Liver (tissue), 9 donors: ENCODE results near the gene LTBP4. TPM values are rescaled to one million over a fixed set of nuclear protein-coding genes. Genes with fewer than 3 reads are reported as not detected.

Experiments
- DNase-seq: peaks from one replicate; pipeline ENCODE4 v3.0.0-alpha.2; 2017; ENCODE audit warnings: low spot score
- H3K27ac ChIP-seq, 2 donors: one replicate each; pipeline ENCODE4 v1.7.0; 2013; ENCODE audit warnings: inconsistent platforms in 2 of 2, low read length in 2 of 2, control low read depth in 1 of 2, low read depth in 1 of 2, mild to moderate bottlenecking in 1 of 2
- H3K27me3 ChIP-seq, 4 donors: one replicate each; pipeline versions ENCODE4 v1.6.1 to v1.7.0; 2013; ENCODE audit warnings: low read length in 3 of 4, inconsistent platforms in 1 of 4, mild to moderate bottlenecking in 1 of 4, moderate library complexity in 1 of 4; ENCODE audit not compliant: control insufficient read depth in 4 of 4, insufficient read depth in 4 of 4
- H3K36me3 ChIP-seq, 4 donors: one replicate each; pipeline versions ENCODE4 v1.6.1 to v1.7.0; 2013; ENCODE audit warnings: low read length in 3 of 4, mild to moderate bottlenecking in 3 of 4, low read depth in 1 of 4, moderate library complexity in 1 of 4; ENCODE audit not compliant: control insufficient read depth in 4 of 4, insufficient read depth in 3 of 4
- H3K4me1 ChIP-seq, 4 donors: one replicate each; pipeline versions ENCODE4 v1.6.1 to v1.7.0; 2013; ENCODE audit warnings: low read length in 3 of 4, mild to moderate bottlenecking in 3 of 4, moderate library complexity in 1 of 4; ENCODE audit not compliant: control insufficient read depth in 4 of 4, insufficient read depth in 4 of 4
- H3K4me3 ChIP-seq, 3 donors: one replicate each; pipeline versions ENCODE4 v1.6.1 to v1.7.0; 2013; ENCODE audit warnings: low read length in 3 of 3, control low read depth in 1 of 3, low read depth in 1 of 3, mild to moderate bottlenecking in 1 of 3
- H3K9ac ChIP-seq, 2 donors: one replicate each; pipeline ENCODE4 v1.7.0; 2013; ENCODE audit warnings: low read length in 2 of 2, mild to moderate bottlenecking in 2 of 2, moderate library complexity in 2 of 2, control low read depth in 1 of 2, low read depth in 1 of 2
- H3K9me3 ChIP-seq, 4 donors: one replicate each; pipeline versions ENCODE4 v1.6.1 to v1.7.0; 2013; ENCODE audit warnings: low read length in 3 of 4; ENCODE audit not compliant: control insufficient read depth in 4 of 4
- CTCF ChIP-seq: fragments of 150-350 bp; IDR thresholded peaks from 2 replicates; pipeline ENCODE4 v1.5.1; 2017; ENCODE audit warnings: improper control_type of control experiment, low read depth, low read length; ENCODE audit not compliant: missing input control
- EGR1 ChIP-seq, 2 donors: IDR thresholded peaks; 2 replicates each; pipeline ENCODE4 v1.6.1; 2016 to 2018; ENCODE audit warnings: antibody characterized with exemption in 2 of 2, low read depth in 2 of 2
- FOXA1 ChIP-seq: IDR thresholded peaks from 2 replicates; pipeline ENCODE4 v1.6.1; 2016; ENCODE audit warnings: antibody characterized with exemption
- FOXA2 ChIP-seq: IDR thresholded peaks from 2 replicates; pipeline ENCODE4 v1.6.1; 2016; ENCODE audit warnings: antibody characterized with exemption
- GABPA ChIP-seq, 2 donors: IDR thresholded peaks in 1 of 2; conservative IDR thresholded peaks in 1 of 2; 2 replicates each; pipeline ENCODE4 v1.6.1; 2016; ENCODE audit warnings: antibody characterized with exemption in 2 of 2, mild to moderate bottlenecking in 1 of 2, moderate library complexity in 1 of 2
- HNF4A ChIP-seq, 2 donors: conservative IDR thresholded peaks; 2 replicates each; pipeline ENCODE4 v1.6.1; 2016; ENCODE audit warnings: antibody characterized with exemption in 2 of 2, mild to moderate bottlenecking in 2 of 2
- HNF4G ChIP-seq: IDR thresholded peaks from 2 replicates; pipeline ENCODE4 v1.6.1; 2016; ENCODE audit warnings: antibody characterized with exemption
- JUND ChIP-seq, 2 donors: IDR thresholded peaks; 2 replicates each; pipeline ENCODE4 v1.6.1; 2016; ENCODE audit warnings: antibody characterized with exemption in 2 of 2
- MAX ChIP-seq: IDR thresholded peaks from 2 replicates; pipeline ENCODE4 v1.6.1; 2016; ENCODE audit warnings: antibody characterized with exemption
- NR2F2 ChIP-seq: IDR thresholded peaks from 2 replicates; pipeline ENCODE4 v1.6.1; 2016; ENCODE audit warnings: antibody characterized with exemption
- RAD21 ChIP-seq, 2 donors: IDR thresholded peaks; 2 replicates each; pipeline ENCODE4 v1.6.1; 2016; ENCODE audit warnings: antibody characterized with exemption in 2 of 2, mild to moderate bottlenecking in 2 of 2
- REST ChIP-seq: IDR thresholded peaks from 2 replicates; pipeline ENCODE4 v1.6.1; 2016; ENCODE audit warnings: antibody characterized with exemption, mild to moderate bottlenecking
- RXRA ChIP-seq, 2 donors: IDR thresholded peaks; 2 replicates each; pipeline ENCODE4 v1.6.1; 2017 to 2018; ENCODE audit warnings: antibody characterized with exemption in 2 of 2, mild to moderate bottlenecking in 1 of 2
- SP1 ChIP-seq: IDR thresholded peaks from 2 replicates; pipeline ENCODE4 v1.6.1; 2018; ENCODE audit warnings: antibody characterized with exemption, mild to moderate bottlenecking
- TAF1 ChIP-seq: conservative IDR thresholded peaks from 2 replicates; pipeline ENCODE4 v1.6.1; 2016; ENCODE audit warnings: antibody characterized with exemption, mild to moderate bottlenecking
- YY1 ChIP-seq: IDR thresholded peaks from 2 replicates; pipeline ENCODE4 v1.6.1; 2016; ENCODE audit warnings: antibody characterized with exemption, mild to moderate bottlenecking
- ZBTB33 ChIP-seq: IDR thresholded peaks from 2 replicates; pipeline ENCODE4 v1.6.1; 2016; ENCODE audit warnings: antibody characterized with exemption
- WGBS: extraction: QIAGEN DNeasy Blood & Tissue Kit; methylation state at CpG from one replicate; pipeline ENCODE4 v1.1.7; 2013; 5-methylcytosine and 5-hydroxymethylcytosine counted together
- polyA plus RNA-seq, 2 donors: library from polyadenylated mRNA; stranded (reverse) in 1 of 2; unstranded in 1 of 2; fragments of 200-250 nt in 1 of 2; fragments of >200 nt in 1 of 2; fragmentation: Nextera tagmentation in 1 of 2; extraction: Ambion mirVana in 1 of 2; gene quantifications; one replicate each; pipeline versions ENCODE4 v1.2.1 to v1.2.3, GENCODE V29; 2013 to 2015
- total RNA-seq, 2 donors: library from RNA; depleted of rRNA; stranded (reverse); fragments of >200 nt; gene quantifications; one replicate each; pipeline ENCODE4 v1.2.3, GENCODE V29; 2014
- TF ChIP-seq, protein P1 (sequence below): IDR thresholded peaks from 2 replicates; pipeline ENCODE4 v1.6.1; 2016; ENCODE audit warnings: antibody characterized with exemption
- donor health status: healthy.
- donor health status: healthy.
- donor health status: healthy.
- donor health status: healthy.
- donor health status: healthy.

Gene LTBP4
- total and polyA plus RNA-seq, 4 donors: 9.6 to 28.7 (median 17.8) TPM

- TF ChIP-seq CTCF (no peak), EGR1 (IDR thresholded peaks at IDR 0.05; ENCODE audit: low read depth in 2 of 2) (no peak), YY1 (no peak), JUND (IDR thresholded peaks at IDR 0.05) (no peak), MAX (no peak), GABPA (IDR thresholded peaks at IDR 0.05 in 1 of 2, conservative IDR thresholded peaks at IDR 0.05 in 1 of 2) (no peak)
Observed at GRCh38 chr19:40642051-40642706, 41.0 kb downstream of the LTBP4 start (continued).

GRCh38 chr19:40642757-40643305, 41.7 kb downstream of the LTBP4 start:
- Histone ChIP-seq H3K27ac (no peak overlapping the region), H3K9ac (no peak overlapping the region), H3K27me3 (no peaks in the 10 kb centered on the region), H3K4me3 (no peak overlapping the region), H3K9me3 (no peaks in the 10 kb centered on the region), H3K4me1 (peaks cover 0 to 2% (median 0%) of the 10 kb centered on the region in 4 donors), H3K36me3 (no peaks in the 10 kb centered on the region)
- TF ChIP-seq REST (no peak), FOXA1 (no peak), NR2F2 (no peak), TAF1 (no peak), SP1 (no peak), JUND (IDR thresholded peaks at IDR 0.05) (no peak)
- 85% methylated on average over 8 of the region's 8 CpGs for WGBS
- DNase-seq: no peak

DNA sequence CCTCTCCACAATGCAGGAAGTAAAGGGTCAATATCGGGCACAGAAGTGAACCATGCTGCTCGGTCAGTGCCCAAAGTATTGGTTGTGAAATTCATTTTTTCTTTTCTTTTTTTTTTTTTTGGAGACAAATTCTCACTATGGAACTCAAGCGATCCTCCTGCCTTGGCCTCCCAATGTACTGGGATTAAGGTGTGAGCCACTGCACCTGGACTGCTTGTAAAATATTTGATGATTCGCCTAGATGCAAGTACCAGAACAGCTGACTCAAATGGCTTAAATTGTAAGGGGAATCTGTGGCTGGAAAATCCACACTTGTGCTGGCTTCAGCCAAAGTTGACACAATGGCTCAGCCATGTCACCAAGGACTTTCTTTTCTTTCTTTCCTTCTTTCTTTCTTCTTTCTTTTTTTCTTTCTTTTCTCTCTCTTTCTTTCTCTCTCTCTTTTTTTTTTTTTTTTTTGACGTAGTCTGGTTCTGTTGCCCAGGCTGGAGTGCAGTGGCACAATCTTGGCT, 45.6 kb downstream of the LTBP4 start:
- no peak overlapping the region for H3K9ac ChIP-seq
- H3K36me3 ChIP-seq: no peaks in the 10 kb centered on the region
- no peak overlapping the region for H3K4me3 ChIP-seq
- WGBS: 80% methylated on average over 5 of the region's 5 CpGs
- H3K4me1 ChIP-seq: peaks cover 0 to 2% (median 0%) of the 10 kb centered on the region in 4 donors
- peak overlapping the region; percentile 46 to 66 for H3K27ac ChIP-seq
- H3K9me3 ChIP-seq: no peaks in the 10 kb centered on the region
- H3K27me3 ChIP-seq: no peaks in the 10 kb centered on the region
- no peak for DNase-seq
- TF ChIP-seq, protein P1, sequence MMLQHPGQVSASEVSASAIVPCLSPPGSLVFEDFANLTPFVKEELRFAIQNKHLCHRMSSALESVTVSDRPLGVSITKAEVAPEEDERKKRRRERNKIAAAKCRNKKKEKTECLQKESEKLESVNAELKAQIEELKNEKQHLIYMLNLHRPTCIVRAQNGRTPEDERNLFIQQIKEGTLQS: no peak
- no peak for TF ChIP-seq NR2F2
- no peak for TF ChIP-seq MAX
- TF ChIP-seq FOXA2: no peak
- no peak for TF ChIP-seq RAD21 (IDR thresholded peaks at IDR 0.05)
- TF ChIP-seq HNF4A (conservative IDR thresholded peaks at IDR 0.05): no peak
- no peak for TF ChIP-seq CTCF
- TF ChIP-seq HNF4G: no peak
- no peak for TF ChIP-seq ZBTB33
- no peak for TF ChIP-seq EGR1 (IDR thresholded peaks at IDR 0.05; ENCODE audit: low read depth in 2 of 2)
- no peak for TF ChIP-seq RXRA (IDR thresholded peaks at IDR 0.05)
- TF ChIP-seq JUND (IDR thresholded peaks at IDR 0.05): no peak
- no peak for TF ChIP-seq YY1
